B cell (primary cell): ENCODE results near the gene CDH1. TPM values are rescaled to one million over a fixed set of nuclear protein-coding genes. Genes with fewer than 3 reads are reported as not detected.

Source experiments
- ATAC-seq: fragments of 200-7000 bp; cut with Tn5 transposase; one replicate; pipeline ENCODE4 v1.10.0; 2021; ENCODE audit warnings: low read depth, mild to moderate bottlenecking, moderate number of reproducible peaks, moderate library complexity
- CTCF ChIA-PET: fragments of 350-600 bp; sonication (Branson Sonifier 250); formaldehyde crosslinking; loops from one replicate; lab custom pipeline; 2021; ENCODE audit warnings: antibody characterized with exemption, inconsistent platforms; lab: Charles Lee
- POLR2A ChIA-PET: fragments of 350-600 bp; sonication (Branson Sonifier 250); formaldehyde crosslinking; loops from one replicate; lab custom pipeline; 2021; ENCODE audit warnings: antibody characterized with exemption; lab: Charles Lee
- DNase-seq: peaks from one replicate; pipeline ENCODE4 v3.0.0; 2013
- H2AFZ ChIP-seq: 2 replicates; pipeline ENCODE4 v1.6.1; 2012; ENCODE audit warnings: mild to moderate bottlenecking, low read depth, low read length; ENCODE audit not compliant: insufficient read depth, poor library complexity, severe bottlenecking
- H3K27ac ChIP-seq, 2 donors: 1 replicate in 1 of 2; 2 replicates in 1 of 2; pipeline ENCODE4 v1.5.1; 2012 to 2013; ENCODE audit warnings: low read length in 2 of 2, mild to moderate bottlenecking in 2 of 2, moderate library complexity in 1 of 2
- H3K27me3 ChIP-seq, 4 experiments: fragments of 200-600 bp in 1 of 4; sonication (generic) in 1 of 4; replicated peaks in 1 of 4; 1 replicate in 2 of 4; 2 replicates in 2 of 4; pipeline versions ENCODE4 v1.6.1 to v1.7.0; 2013 to 2016; ENCODE audit warnings: low read length in 3 of 4, mild to moderate bottlenecking in 2 of 4, mixed read lengths in 1 of 4, moderate library complexity in 1 of 4; ENCODE audit not compliant: insufficient read depth in 4 of 4, control insufficient read depth in 3 of 4; ENCODE audit errors: control extremely low read depth in 1 of 4
- H3K36me3 ChIP-seq, 2 experiments: replicated peaks in 1 of 2; 1 replicate in 1 of 2; 2 replicates in 1 of 2; pipeline versions ENCODE4 v1.6.1 to v1.7.1; 2013; ENCODE audit warnings: low read length in 1 of 2; ENCODE audit not compliant: insufficient read depth in 2 of 2, control insufficient read depth in 1 of 2; ENCODE audit errors: control extremely low read depth in 1 of 2, extremely low read depth in 1 of 2
- H3K4me1 ChIP-seq, 2 donors: fragments of 200-600 bp in 1 of 2; sonication (generic) in 1 of 2; 1 replicate in 1 of 2; 2 replicates in 1 of 2; pipeline versions ENCODE4 v1.5.1 to v1.6.1; 2013 to 2017; ENCODE audit warnings: low read length in 2 of 2; ENCODE audit not compliant: control insufficient read depth in 2 of 2, insufficient read depth in 2 of 2
- H3K4me2 ChIP-seq: replicated peaks from 2 replicates; pipeline ENCODE3; 2012; ENCODE audit warnings: mild to moderate bottlenecking, low read depth, low read length; ENCODE audit not compliant: poor library complexity, severe bottlenecking
- H3K4me3 ChIP-seq, 5 experiments: fragments of 200-600 bp in 1 of 5; sonication (generic) in 1 of 5; 1 replicate in 3 of 5; 2 replicates in 2 of 5; pipeline versions ENCODE4 v1.5.1 to v1.7.0; 2011 to 2016; ENCODE audit warnings: low read length in 4 of 5, mild to moderate bottlenecking in 4 of 5, low read depth in 2 of 5, control low read depth in 1 of 5, moderate library complexity in 1 of 5; ENCODE audit not compliant: insufficient read depth in 1 of 5; ENCODE audit errors: control extremely low read depth in 1 of 5, extremely low read depth in 1 of 5
- H3K79me2 ChIP-seq: fragments of 200-600 bp; sonication (generic); one replicate; pipeline ENCODE4 v1.6.0; 2016; ENCODE audit warnings: low read length; ENCODE audit not compliant: control insufficient read depth, insufficient read depth
- H3K9ac ChIP-seq: fragments of 200-600 bp; sonication (generic); 2 replicates; pipeline ENCODE4 v1.6.1; 2017; ENCODE audit warnings: mild to moderate bottlenecking, low read length, moderate library complexity
- H3K9me3 ChIP-seq, 3 donors: one replicate each; pipeline versions ENCODE4 v1.6.1 to v1.7.1; 2013; ENCODE audit warnings: low read length in 2 of 3; ENCODE audit not compliant: control insufficient read depth in 2 of 3, insufficient read depth in 1 of 3; ENCODE audit errors: control extremely low read depth in 1 of 3
- H4K20me1 ChIP-seq: 2 replicates; pipeline ENCODE4 v1.6.0; 2012; ENCODE audit warnings: mild to moderate bottlenecking, low read length; ENCODE audit not compliant: insufficient read depth, control insufficient read depth, poor library complexity, severe bottlenecking
- H3K27ac Mint-ChIP-seq: one replicate; pipeline ENCODE4 v1.8.0; 2021; ENCODE audit warnings: mixed read lengths
- H3K27me3 Mint-ChIP-seq: one replicate; pipeline ENCODE4 v1.8.0; 2021; ENCODE audit warnings: mixed read lengths
- H3K4me1 Mint-ChIP-seq: one replicate; pipeline ENCODE4 v1.8.0; 2021; ENCODE audit warnings: mixed read lengths
- H3K4me3 Mint-ChIP-seq: one replicate; pipeline ENCODE4 v1.8.0; 2021; ENCODE audit warnings: mixed read lengths
- H3K9me3 Mint-ChIP-seq: one replicate; pipeline ENCODE4 v1.8.0; 2022; ENCODE audit warnings: mixed read lengths; ENCODE audit not compliant: insufficient read depth
- CTCF ChIP-seq: fragments of 200-600 bp; IDR thresholded peaks from one replicate; pipeline ENCODE4 v1.8.0; 2022; ENCODE audit warnings: antibody characterized with exemption, mild to moderate bottlenecking
- EZH2 ChIP-seq: IDR thresholded peaks from 2 replicates; pipeline ENCODE4 v1.6.1; 2012; ENCODE audit warnings: borderline replicate concordance, low read depth, mild to moderate bottlenecking, moderate library complexity, low read length; ENCODE audit not compliant: insufficient read depth, poor library complexity, severe bottlenecking
- WGBS: methylation state at CpG from one replicate; pipeline ENCODE4 v1.1.5; 2013; ENCODE audit warnings: missing lambda C conversion rate; ENCODE audit not compliant: insufficient coverage; 5-methylcytosine and 5-hydroxymethylcytosine counted together
- intact Hi-C: fragments of 100-400 bp; cut with micrococcal nuclease; formaldehyde crosslinking; loops from one replicate; pipeline ENCODE4 v1.10.0; 2022
- polyA plus RNA-seq: library from polyadenylated mRNA; depleted of rRNA; stranded (reverse); fragments of >200 nt; gene quantifications from 2 replicates; pipeline ENCODE4 v1.2.3, GENCODE V29; 2012
- total RNA-seq, 2 donors: library from RNA; stranded (reverse); fragments of 120-200 nt in 1 of 2; gene quantifications; 1 replicate in 1 of 2; 2 replicates in 1 of 2; pipeline versions ENCODE4 v1.2.3 to v1.2.4, GENCODE V29; 2013 to 2022

CDH1 gene
- total and polyA plus RNA-seq, 2 donors (not counting 1 experiment from before 2014, with no cell fraction given) = 2.0 TPM; not detected in 1

DNA sequence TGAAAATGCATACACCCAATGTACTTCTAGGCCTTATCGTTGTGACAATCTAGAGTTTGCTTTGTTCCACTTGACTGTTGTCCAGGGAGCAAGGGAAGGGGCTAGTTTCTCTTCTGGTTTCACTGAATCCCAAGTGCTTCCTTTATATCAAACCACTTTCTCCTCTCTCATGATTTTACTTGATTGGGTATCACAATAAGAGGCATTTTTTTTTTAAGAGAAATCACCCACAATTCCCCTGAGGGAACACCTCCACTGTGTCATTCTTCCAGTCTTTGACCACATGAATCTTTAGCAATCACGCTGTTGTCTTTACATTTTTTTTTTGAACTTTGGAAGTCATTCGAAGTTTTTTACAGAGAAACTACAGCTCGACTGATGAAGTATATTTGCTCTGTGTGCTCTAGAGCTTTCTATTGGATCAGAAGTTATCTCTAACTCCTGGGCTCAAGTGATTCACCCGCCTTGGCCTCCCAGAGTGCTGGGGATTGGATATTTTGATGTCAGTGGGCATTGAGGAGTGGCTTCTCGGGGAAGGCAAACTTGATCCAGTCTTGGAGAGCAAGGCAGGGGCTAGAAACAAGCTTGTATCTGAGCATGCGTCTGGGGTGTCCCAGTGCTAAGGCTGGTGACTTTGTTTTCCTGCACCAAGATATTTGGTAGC lies 3.0 kb downstream of the CDH1 start:
- H3K27me3 ChIP-seq = peaks cover 0 to 24% (median 12%) of the 10 kb centered on the region in 4 experiments

More for the DNA sequence above, 3.0 kb downstream of the CDH1 start:
- TF ChIP-seq CTCF = no peak
- no peak for TF ChIP-seq EZH2
- no peaks in the 10 kb centered on the region for H3K9me3 Mint-ChIP-seq
- Histone ChIP-seq H2AFZ (no peak overlapping the region), H3K4me3 (no peak overlapping the region), H3K4me1 (peaks cover 30 to 32% of the 10 kb centered on the region in 2 donors), H3K79me2 (no peaks in the 10 kb centered on the region), H3K9me3 (peaks cover 0 to 13% (median 0%) of the 10 kb centered on the region in 3 donors), H3K36me3 (no peaks in the 10 kb centered on the region), H4K20me1 (no peaks in the 10 kb centered on the region), H3K27ac (no peak overlapping the region), H3K4me2 (no peak overlapping the region), H3K9ac (no peak overlapping the region)
- peak overlapping the region; percentile 27 for H3K4me3 Mint-ChIP-seq
- H3K27me3 Mint-ChIP-seq = peaks cover 24% of the 10 kb centered on the region
- CTCF ChIA-PET = interaction anchor here (0.7 kb wide), 1 partner anchor 648 kb away, joined by 3 read pairs; no protein-coding TSS in a partner anchor
- POLR2A ChIA-PET = interaction anchor here (0.5 kb wide), 1 partner anchor 17 kb away, joined by 3 read pairs; no protein-coding TSS in a partner anchor
- ATAC-seq (peak; percentile 32), DNase-seq (no peak)
- peaks cover 29% of the 10 kb centered on the region for H3K4me1 Mint-ChIP-seq
- intact Hi-C loops = loop anchor here (1.0 to 10.0 kb wide), 2 partner anchors 16 to 55 kb away; no protein-coding TSS in a partner anchor
- peak overlapping the region; percentile 4 for H3K27ac Mint-ChIP-seq
- WGBS = 62% methylated on average over 5 of the region's 7 CpGs
